GM12865 (cell line): ENCODE data around the gene RTTN.

ENCODE experiments used
- DNase-seq: peaks from one replicate; pipeline ENCODE4 v3.0.0; 2010; ENCODE audit warnings: low read depth
- H3K4me3 ChIP-seq: 2 replicates; pipeline ENCODE4 v1.5.1; 2011; ENCODE audit warnings: mild to moderate bottlenecking, low read depth, low read length, control low read depth
- TF ChIP-seq, protein P1 (sequence below): IDR thresholded peaks from 2 replicates; pipeline ENCODE4 v1.5.1; 2011; ENCODE audit warnings: low read length, control low read depth, low read depth, inconsistent platforms; ENCODE audit not compliant: insufficient read depth; ENCODE audit errors: missing control alignments

The RTTN gene

DNA sequence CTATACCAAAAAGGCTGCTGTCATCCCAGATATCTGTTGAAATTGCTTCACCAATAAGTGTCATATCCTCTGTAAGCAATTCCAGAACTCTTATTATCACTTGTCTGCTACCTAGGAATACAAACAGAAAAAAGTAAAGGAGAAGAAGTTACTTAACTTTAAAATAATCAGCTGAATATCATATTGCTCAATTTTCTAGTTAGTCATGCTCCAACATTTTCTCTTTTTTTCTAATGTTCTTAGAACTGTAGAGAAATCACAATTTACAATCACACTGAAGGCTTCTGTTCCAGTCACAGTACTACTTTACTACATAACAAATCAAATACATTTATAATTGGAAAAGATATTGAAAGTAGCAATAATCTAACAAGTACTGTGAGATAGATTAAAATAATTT lies 17.4 kb downstream of the RTTN start:
- DNase-seq = no peak
- H3K4me3 ChIP-seq = no peak overlapping the region
- TF ChIP-seq, protein P1, sequence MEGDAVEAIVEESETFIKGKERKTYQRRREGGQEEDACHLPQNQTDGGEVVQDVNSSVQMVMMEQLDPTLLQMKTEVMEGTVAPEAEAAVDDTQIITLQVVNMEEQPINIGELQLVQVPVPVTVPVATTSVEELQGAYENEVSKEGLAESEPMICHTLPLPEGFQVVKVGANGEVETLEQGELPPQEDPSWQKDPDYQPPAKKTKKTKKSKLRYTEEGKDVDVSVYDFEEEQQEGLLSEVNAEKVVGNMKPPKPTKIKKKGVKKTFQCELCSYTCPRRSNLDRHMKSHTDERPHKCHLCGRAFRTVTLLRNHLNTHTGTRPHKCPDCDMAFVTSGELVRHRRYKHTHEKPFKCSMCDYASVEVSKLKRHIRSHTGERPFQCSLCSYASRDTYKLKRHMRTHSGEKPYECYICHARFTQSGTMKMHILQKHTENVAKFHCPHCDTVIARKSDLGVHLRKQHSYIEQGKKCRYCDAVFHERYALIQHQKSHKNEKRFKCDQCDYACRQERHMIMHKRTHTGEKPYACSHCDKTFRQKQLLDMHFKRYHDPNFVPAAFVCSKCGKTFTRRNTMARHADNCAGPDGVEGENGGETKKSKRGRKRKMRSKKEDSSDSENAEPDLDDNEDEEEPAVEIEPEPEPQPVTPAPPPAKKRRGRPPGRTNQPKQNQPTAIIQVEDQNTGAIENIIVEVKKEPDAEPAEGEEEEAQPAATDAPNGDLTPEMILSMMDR = no peak

- TF ChIP-seq, protein P1 = no peak
- no peak overlapping the region for H3K4me3 ChIP-seq
- no peak for DNase-seq
Measured at GRCh38 chr18:70183441-70183840, 22.0 kb downstream of the RTTN start.

- H3K4me3 ChIP-seq = no peak overlapping the region
- DNase-seq = no peak
- TF ChIP-seq, protein P1 = no peak
Measured at GRCh38 chr18:70182548-70182947, 22.9 kb downstream of the RTTN start.

DNA sequence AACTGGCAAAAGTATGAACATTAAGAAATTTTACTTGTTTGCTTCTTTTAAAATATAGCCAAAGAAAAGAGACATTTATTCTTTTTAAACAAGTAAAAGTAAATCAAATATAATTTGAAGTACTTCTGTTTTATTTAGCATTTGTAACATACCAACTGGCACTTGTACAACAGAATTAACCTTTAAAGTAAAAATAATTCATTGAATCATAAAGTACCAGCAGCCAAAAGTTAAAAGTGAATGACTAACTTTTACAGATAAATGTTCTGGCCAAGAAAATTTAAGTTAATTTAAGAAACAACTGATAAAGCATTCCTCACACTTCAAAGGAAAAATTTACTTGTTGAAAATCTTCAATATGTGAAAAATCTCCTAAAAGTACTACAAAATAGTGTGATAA lies 23.8 kb downstream of the RTTN start:
- no peak overlapping the region for H3K4me3 ChIP-seq
- TF ChIP-seq, protein P1 = no peak
- no peak for DNase-seq

GRCh38 chr18:70181015-70181414 lies 24.5 kb downstream of the RTTN start:
- no peak overlapping the region for H3K4me3 ChIP-seq
- TF ChIP-seq, protein P1 = no peak
- no peak for DNase-seq

- no peak overlapping the region for H3K4me3 ChIP-seq
- TF ChIP-seq, protein P1 = no peak
- DNase-seq = no peak
Measured at GRCh38 chr18:70176537-70176936, 28.9 kb downstream of the RTTN start.

- TF ChIP-seq, protein P1 = no peak
- DNase-seq = no peak
- H3K4me3 ChIP-seq = no peak overlapping the region
Measured at GRCh38 chr18:70175216-70175615, 30.3 kb downstream of the RTTN start.
